Muscle layer of colon (tissue), 2 donors: ENCODE data around the gene DNAAF8.

ENCODE experiments used
- H3K27ac ChIP-seq: one replicate; pipeline ENCODE4 v1.7.0; 2013; ENCODE audit warnings: low read depth, mild to moderate bottlenecking, low read length, moderate library complexity
- H3K27me3 ChIP-seq, 2 donors: one replicate each; pipeline ENCODE4 v1.7.0; 2013; ENCODE audit warnings: low read length in 2 of 2, mild to moderate bottlenecking in 2 of 2; ENCODE audit not compliant: insufficient read depth in 2 of 2, control insufficient read depth in 1 of 2
- H3K36me3 ChIP-seq: one replicate; pipeline ENCODE4 v1.7.0; 2013; ENCODE audit warnings: mild to moderate bottlenecking, low read length; ENCODE audit not compliant: insufficient read depth
- H3K4me1 ChIP-seq: one replicate; pipeline ENCODE4 v1.7.0; 2013; ENCODE audit warnings: mild to moderate bottlenecking, low read length; ENCODE audit not compliant: insufficient read depth
- H3K4me3 ChIP-seq, 2 donors: one replicate each; pipeline ENCODE4 v1.7.0; 2013; ENCODE audit warnings: low read length in 2 of 2, low read depth in 1 of 2, mild to moderate bottlenecking in 1 of 2, moderate library complexity in 1 of 2
- H3K9ac ChIP-seq: one replicate; pipeline ENCODE4 v1.7.0; 2013; ENCODE audit warnings: low read length
- H3K9me3 ChIP-seq: one replicate; pipeline ENCODE4 v1.7.0; 2013; ENCODE audit warnings: mild to moderate bottlenecking, low read length
- donor health status: abdominal sarcoma.
- donor health status: Adenocarcinoma of cecum.

The DNAAF8 gene

DNA sequence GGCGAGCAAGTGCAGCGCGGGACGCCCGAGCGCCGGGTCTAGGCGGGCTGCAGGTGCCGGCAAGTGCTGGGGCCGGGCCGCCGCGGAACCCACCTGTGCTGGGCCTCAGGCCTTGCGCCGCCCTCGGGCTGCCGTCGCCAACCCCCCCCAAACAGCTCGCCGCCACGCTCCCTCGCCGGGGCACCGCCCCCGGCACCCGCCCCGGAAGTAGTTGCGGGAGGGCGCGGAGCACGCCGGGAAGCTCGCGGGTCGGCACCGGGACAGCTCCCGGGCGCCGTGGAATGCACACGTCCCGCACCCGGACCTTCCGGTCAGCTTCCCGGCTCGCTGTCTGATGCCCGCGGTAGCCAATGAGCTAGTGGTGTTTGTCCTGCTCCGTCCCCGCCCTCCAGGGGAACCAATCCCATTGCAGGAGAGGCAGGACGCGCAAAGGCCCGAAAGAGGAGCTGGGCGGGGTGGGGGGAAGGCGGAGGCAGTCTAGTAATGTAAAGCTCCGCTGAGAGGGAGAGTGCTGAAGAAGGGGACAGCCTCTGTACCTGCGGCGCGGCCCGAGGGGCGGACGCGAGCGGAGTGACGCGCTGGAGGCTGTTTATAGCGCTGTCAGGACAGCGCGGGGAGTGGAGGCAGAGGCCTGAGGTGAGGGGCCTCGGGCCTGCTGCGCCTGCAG, at the start of gene DNAAF8, which contains the start of gene ANKS3:
Gene DNAAF8 (plus strand): TSS at position 475 of the 667 bp plus-strand sequence. CDS start 1,978 bp downstream, outside the sequence.
Gene ANKS3 (minus strand): TSS at position 209 of the 667 bp plus-strand sequence. CDS start 4,122 bp downstream, outside the sequence.
- peaks cover 9% of the 10 kb centered on the region for H3K36me3 ChIP-seq
- H3K9ac ChIP-seq = no peak within 1 kb of the TSS
- H3K4me1 ChIP-seq = peaks cover 10% of the 10 kb centered on the region
- H3K27me3 ChIP-seq = no peaks in the 10 kb centered on the region
- H3K27ac ChIP-seq = peak within 1 kb of the TSS; percentile 94
- H3K4me3 ChIP-seq = peak within 1 kb of the TSS; percentile 95
- H3K9me3 ChIP-seq = no peaks in the 10 kb centered on the region

- Histone ChIP-seq H3K9me3 (no peaks in the 10 kb centered on the region), H3K27ac (no peak overlapping the region), H3K27me3 (no peaks in the 10 kb centered on the region), H3K36me3 (peaks cover 17% of the 10 kb centered on the region), H3K4me1 (peaks cover 14% of the 10 kb centered on the region), H3K4me3 (no peak overlapping the region), H3K9ac (no peak overlapping the region)
These were observed 49.6 kb upstream of the DNAAF8 start for GRCh38 chr16:4684763-4685162.

- H3K9ac ChIP-seq = no peak overlapping the region
- H3K36me3 ChIP-seq = peaks cover 17% of the 10 kb centered on the region
- no peaks in the 10 kb centered on the region for H3K27me3 ChIP-seq
- no peak overlapping the region for H3K27ac ChIP-seq
- no peaks in the 10 kb centered on the region for H3K9me3 ChIP-seq
- H3K4me3 ChIP-seq = no peak overlapping the region
- H3K4me1 ChIP-seq = peaks cover 14% of the 10 kb centered on the region
These were observed 49.0 kb upstream of the DNAAF8 start for GRCh38 chr16:4685292-4685691.

DNA sequence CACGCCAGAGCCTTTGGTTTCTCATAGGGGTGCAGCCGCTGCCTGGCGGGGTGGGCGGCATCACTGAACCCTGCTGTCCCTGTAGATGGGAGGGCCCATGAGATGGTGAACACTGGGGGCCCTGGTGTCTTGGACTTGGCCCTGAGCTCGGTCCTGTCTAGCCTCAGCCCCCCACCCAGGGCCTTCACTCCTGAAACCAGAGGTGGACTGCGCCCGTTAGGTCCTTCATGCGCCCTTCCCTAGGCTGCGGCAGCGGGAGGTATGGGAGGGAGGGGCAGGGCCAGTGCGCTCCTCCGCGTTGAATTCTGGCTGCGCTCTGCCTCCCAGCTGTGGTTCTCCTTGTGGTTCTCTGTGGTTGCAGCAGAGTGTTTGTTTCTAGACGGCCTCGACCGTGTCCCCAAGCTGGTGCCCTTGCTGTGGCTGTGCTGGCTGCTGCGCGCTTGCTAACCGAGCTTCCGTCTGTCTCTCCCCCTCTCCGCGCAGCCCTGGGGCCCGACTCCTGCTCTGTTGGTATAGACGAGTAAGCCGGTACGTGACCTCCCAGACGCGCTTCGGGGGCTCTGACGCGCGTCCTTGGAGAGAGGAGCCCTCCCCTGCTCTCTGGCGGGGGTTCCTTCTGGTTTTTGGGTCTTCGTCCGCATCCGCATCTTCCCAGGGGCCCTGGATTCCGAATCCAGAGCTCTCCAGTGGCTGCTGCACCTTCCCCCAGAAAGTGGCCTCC, 48.4 kb upstream of the DNAAF8 start:
- H3K36me3 ChIP-seq = peaks cover 17% of the 10 kb centered on the region

GRCh38 chr16:4686497-4687210, 47.7 kb upstream of the DNAAF8 start:
- peaks cover 10% of the 10 kb centered on the region for H3K4me1 ChIP-seq
- peaks cover 17% of the 10 kb centered on the region for H3K36me3 ChIP-seq
- H3K9me3 ChIP-seq = no peaks in the 10 kb centered on the region
- H3K4me3 ChIP-seq = no peak overlapping the region
- no peak overlapping the region for H3K9ac ChIP-seq
- H3K27ac ChIP-seq = no peak overlapping the region
- H3K27me3 ChIP-seq = no peaks in the 10 kb centered on the region

More for the DNA sequence above, 48.4 kb upstream of the DNAAF8 start:
- H3K27me3 ChIP-seq = no peaks in the 10 kb centered on the region
- H3K9ac ChIP-seq = no peak overlapping the region
- no peak overlapping the region for H3K27ac ChIP-seq
- H3K4me3 ChIP-seq = no peak overlapping the region
- no peaks in the 10 kb centered on the region for H3K9me3 ChIP-seq
- peaks cover 12% of the 10 kb centered on the region for H3K4me1 ChIP-seq

- no peak overlapping the region for H3K9ac ChIP-seq
- H3K4me3 ChIP-seq = no peak overlapping the region
- no peaks in the 10 kb centered on the region for H3K27me3 ChIP-seq
- no peaks in the 10 kb centered on the region for H3K9me3 ChIP-seq
- no peak overlapping the region for H3K27ac ChIP-seq
- H3K4me1 ChIP-seq = peaks cover 8% of the 10 kb centered on the region
- H3K36me3 ChIP-seq = peaks cover 17% of the 10 kb centered on the region
These were observed 46.9 kb upstream of the DNAAF8 start for GRCh38 chr16:4687416-4687815.

DNA sequence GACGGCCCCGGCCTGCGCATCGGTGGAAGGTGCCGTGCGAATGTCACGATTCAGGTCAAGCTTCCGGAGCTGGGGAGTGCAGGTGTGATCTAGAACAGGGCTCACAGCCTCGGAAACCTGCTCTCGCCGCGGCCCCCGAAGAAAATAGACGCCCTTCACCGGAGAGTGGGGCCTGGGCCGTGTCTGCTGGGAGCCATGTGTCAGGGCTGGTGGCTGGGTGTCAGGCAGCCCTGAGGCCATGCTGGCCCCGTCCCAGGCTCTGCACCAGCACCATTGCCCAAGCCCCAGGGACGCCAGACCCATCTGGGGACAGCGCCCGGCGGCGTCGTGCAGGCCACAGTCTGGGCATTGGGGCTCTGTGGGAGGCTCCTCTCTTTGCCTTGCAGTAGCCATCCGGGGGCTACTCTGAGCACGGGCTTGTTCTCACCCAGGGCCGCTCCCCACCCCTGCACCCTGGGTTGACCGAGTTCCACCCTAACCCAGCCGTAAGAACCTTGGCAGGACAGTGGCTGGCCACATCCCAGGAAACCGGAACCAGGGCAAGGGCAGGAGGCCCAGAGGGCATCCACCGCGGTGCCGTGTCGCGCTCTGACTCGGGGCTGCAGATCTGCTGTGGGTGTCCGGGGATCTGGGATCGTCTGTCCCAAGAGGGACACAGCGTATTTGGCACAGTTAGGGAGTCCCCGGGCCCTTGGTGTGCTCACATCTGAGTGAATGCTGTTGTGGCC, 46.2 kb upstream of the DNAAF8 start:
- H3K9me3 ChIP-seq = no peaks in the 10 kb centered on the region

DNA sequence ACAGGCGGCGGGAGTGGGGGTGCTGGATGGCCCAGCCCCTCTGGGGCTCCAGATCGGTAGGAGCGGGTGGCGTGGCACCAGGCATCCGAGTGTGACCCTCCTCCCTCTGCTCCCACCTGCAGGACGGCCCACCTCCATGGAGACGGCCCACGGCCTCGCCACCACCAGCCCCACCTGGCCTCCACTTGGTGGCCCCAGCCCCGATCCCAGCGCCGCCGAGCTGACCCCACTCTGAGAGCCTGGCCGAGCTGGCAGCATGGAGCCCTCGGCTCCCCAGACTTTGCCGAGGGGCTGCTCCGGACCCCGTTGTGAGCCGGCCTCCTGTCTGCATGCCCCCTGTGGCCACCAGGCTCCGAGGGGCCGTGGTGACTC, 45.7 kb upstream of the DNAAF8 start:
- Histone ChIP-seq H3K27me3 (no peaks in the 10 kb centered on the region), H3K4me1 (peaks cover 7% of the 10 kb centered on the region), H3K9ac (no peak overlapping the region), H3K9me3 (no peaks in the 10 kb centered on the region), H3K36me3 (peaks cover 17% of the 10 kb centered on the region), H3K27ac (no peak overlapping the region), H3K4me3 (no peak overlapping the region)

More for the DNA sequence above, 46.2 kb upstream of the DNAAF8 start:
- Histone ChIP-seq H3K27ac (no peak overlapping the region), H3K27me3 (no peaks in the 10 kb centered on the region), H3K4me1 (peaks cover 7% of the 10 kb centered on the region), H3K4me3 (no peak overlapping the region), H3K36me3 (peaks cover 17% of the 10 kb centered on the region), H3K9ac (no peak overlapping the region)

GRCh38 chr16:4689091-4689671, 45.2 kb upstream of the DNAAF8 start:
- Histone ChIP-seq H3K9me3 (no peaks in the 10 kb centered on the region), H3K27me3 (no peaks in the 10 kb centered on the region), H3K27ac (no peak overlapping the region), H3K9ac (no peak overlapping the region), H3K4me3 (no peak overlapping the region), H3K36me3 (peaks cover 14% of the 10 kb centered on the region), H3K4me1 (peaks cover 7% of the 10 kb centered on the region)

DNA sequence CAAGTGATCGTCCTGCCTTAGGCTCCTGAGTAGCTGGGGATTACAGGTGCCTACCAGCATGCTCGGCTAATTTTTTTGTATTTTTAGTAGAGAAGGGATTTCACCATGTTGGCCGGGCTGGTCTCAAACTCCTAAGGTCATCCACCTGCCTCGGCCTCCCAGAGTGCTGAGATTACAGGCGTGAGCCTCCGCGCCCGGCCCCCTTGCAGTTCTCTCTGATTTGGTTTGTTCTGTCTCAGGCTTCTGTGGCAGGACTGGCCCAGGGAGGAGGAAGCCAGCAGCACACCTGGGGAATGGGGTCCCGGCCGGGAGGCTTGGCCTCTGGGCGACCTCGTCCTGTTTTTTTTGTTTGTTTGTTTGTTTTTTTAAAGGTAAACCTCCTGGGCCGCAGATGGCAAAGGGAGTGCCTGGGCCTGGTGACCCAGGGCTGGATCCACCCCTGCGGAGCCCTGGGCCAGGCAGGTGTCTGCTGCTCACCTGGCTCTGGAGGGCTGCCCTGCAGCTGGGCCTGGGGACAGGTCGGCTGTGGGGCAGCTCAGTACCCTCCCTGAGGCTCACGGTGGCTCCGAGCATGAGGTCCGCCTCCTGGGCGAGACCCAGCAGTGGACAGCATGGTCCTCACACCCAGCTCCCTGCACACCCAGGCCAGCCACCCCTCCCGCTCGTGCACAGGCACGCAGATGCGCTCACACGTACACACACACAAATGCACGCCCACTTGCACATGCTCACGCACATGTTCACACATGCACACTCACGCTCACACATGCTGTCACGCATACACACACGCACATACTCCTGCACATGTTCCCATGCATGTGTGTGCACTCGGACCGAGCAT, 44.3 kb upstream of the DNAAF8 start:
- no peaks in the 10 kb centered on the region for H3K27me3 ChIP-seq
- no peak overlapping the region for H3K4me3 ChIP-seq
- peaks cover 14% of the 10 kb centered on the region for H3K4me1 ChIP-seq
- no peaks in the 10 kb centered on the region for H3K9me3 ChIP-seq
- H3K9ac ChIP-seq = no peak overlapping the region
- H3K36me3 ChIP-seq = peaks cover 5% of the 10 kb centered on the region
- H3K27ac ChIP-seq = no peak overlapping the region
